GM12873 (cell line): Measurements from ENCODE around the gene BAIAP2.

Source experiments
- TF ChIP-seq, protein P1 (sequence below): IDR thresholded peaks from 2 replicates; pipeline ENCODE4 v1.5.1; 2012; ENCODE audit warnings: low read depth, mild to moderate bottlenecking, moderate library complexity, low read length, control low read depth; ENCODE audit not compliant: insufficient read depth; ENCODE audit errors: missing control alignments

The BAIAP2 gene

DNA sequence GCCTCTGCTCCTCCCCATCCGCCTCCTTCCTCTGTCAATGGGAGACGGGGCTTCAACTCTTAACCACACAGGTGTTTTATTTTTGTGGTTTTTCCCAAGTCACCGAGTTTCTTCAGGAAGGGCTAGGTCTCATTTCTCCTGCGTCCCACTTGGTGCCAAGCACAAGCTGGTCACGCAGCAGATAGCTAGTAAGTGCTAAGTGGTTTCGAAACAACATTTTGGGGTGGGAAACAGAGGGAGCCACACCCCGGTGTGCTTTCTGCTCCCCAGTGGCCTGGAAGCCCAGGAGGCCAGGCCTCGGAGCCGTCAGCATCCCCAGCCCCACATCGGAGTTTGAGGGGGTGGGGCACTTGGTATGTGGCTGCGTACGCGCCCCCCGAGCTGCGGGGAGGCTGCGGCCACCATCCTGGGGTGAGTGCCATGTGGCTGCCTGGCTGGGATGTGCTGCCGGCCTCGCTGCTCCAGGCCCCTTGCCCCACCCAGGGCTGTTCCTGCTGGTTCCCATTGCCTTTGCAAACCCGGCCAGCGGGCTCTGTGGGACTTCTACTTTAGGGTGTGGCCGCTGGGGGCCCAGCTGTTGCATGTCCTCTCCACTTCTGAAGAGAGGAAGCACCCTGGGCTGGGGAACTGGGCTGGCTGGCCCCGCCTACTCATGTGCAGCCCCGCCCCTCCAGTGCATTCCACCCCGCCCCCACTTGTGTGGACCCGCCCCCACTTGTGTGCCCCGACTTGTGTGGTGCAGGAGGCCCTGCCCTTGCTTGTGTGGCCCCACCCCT lies 55.6 kb downstream of the BAIAP2 start:
- TF ChIP-seq, protein P1, sequence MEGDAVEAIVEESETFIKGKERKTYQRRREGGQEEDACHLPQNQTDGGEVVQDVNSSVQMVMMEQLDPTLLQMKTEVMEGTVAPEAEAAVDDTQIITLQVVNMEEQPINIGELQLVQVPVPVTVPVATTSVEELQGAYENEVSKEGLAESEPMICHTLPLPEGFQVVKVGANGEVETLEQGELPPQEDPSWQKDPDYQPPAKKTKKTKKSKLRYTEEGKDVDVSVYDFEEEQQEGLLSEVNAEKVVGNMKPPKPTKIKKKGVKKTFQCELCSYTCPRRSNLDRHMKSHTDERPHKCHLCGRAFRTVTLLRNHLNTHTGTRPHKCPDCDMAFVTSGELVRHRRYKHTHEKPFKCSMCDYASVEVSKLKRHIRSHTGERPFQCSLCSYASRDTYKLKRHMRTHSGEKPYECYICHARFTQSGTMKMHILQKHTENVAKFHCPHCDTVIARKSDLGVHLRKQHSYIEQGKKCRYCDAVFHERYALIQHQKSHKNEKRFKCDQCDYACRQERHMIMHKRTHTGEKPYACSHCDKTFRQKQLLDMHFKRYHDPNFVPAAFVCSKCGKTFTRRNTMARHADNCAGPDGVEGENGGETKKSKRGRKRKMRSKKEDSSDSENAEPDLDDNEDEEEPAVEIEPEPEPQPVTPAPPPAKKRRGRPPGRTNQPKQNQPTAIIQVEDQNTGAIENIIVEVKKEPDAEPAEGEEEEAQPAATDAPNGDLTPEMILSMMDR, result no peak

DNA sequence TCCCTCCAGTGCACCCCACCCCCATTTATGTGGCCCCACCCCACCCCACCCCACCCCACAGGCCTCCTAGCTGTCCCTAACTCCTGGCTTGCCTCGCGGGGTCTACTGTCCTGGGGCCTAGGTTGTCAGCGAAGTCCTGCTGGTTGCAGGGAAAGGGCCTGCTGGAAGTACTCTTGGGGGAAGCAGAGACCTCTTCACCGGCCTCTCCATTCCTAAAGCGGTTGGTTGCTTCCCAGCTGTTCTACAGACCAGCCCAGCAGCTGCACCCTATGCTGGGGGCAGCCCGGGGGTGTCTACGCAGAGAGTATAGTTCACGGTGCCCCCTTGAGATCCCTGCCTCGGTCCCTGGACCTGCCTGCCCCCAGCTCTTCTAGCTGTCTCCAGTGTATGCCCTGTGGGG lies 56.2 kb downstream of the BAIAP2 start:
- TF ChIP-seq, protein P1, result no peak

DNA sequence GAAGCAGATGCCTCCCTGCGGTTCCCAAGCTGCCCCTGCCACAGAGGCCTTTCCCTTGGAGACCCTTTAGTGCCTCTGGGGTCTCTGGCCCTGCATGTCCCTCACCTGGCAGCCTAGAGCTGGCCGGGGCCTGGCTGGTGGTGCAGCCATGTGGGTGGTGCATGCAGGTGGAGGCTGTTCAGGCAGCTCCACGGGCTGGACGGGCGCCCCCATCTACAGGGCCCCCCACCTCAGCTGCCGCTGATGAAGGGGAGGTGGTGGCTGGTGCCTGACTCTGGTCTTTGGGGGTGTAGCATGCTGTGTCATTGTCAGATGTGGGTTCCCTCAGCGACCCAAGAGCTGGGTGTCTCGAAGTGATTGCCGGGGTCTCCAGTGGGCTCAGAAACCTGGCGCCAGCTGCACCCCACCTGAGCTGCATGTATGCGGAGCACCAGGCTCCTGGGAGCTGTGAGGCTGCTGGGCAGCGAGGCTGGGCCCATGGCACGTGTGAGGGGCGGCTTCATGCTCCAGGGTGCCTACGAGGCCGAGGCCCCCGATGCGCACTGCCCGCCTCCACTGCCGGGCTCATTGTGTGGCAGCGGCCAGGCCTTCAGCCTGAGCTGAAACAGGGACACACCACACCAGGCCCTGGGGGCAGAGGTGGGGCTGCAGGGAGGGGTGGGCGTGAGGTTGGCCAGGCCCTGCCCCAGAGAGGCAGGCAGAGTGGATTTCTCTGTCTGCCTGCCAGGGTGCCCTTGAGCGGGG lies 57.0 kb downstream of the BAIAP2 start:
- TF ChIP-seq, protein P1, result no peak

DNA sequence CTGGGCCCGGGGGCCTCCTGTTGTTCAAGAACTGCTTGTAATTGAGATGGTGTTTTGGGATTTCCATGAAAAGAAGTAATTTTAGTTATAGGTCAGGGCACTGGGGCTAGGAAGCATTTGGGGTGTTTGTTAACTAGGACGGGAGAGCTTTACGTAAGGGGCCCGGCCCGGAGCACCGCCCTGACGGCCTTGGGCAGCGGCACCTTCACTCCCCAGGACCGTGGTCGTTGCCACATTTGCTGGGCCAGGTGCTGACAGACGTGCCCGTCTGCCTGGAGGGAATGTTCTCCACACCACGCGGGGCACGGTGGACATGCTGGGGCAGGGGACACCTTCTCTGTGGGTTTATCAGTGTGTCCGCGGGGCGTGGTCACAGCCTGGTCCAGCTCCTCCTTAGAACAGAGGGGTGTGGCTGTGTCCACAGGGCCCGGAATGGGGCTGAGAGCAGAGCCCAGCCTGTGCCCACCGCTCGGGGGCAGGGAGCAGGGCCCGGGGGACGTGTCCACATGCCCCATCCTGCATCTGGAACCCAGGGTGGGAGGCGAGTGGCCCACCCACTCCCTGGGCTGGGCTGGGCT lies 57.7 kb downstream of the BAIAP2 start:
- TF ChIP-seq, protein P1, result no peak

DNA sequence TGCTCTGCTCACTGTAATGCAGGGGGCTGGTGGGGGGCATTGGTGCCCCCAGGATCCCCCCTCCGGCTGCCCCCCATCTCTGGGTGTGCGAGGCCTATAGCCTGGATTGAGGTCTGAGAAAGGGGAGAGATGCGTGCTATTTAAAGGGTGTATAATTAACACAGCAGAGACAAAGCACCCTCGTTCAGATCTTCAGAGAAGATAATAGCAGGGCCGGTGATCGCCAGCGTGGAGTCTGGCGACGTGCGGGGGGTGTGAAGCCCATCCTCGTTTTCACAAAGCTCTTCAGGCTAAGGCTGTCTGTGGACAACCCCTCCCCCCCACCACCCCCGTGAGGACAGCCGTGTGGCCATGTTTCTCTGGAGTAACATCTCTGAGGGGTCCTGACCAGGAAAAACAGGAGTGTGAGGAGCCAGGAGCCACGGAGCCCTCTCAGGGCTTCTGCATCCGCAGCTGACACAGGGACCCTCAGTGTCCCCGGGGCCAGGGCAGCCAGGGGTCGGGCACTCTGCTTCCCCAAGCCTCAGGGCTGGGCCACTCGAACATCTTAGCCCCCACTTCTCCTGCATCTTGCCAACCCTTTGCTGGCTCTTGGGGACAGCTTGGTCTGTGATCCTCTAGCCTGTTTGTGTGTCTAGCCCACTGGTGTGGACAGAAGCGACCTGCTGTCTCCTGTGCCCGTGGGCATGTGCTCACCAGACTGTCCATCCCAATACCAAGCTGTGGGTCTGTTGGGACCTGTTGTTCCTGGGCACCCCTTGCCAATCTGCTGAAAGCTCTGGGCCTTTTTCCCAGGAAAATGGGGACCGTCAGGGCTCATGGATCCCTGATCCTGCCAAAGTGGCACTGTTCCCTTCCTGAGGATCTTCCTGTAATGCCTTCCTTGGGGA lies 58.9 kb downstream of the BAIAP2 start:
- TF ChIP-seq, protein P1, result no peak

DNA sequence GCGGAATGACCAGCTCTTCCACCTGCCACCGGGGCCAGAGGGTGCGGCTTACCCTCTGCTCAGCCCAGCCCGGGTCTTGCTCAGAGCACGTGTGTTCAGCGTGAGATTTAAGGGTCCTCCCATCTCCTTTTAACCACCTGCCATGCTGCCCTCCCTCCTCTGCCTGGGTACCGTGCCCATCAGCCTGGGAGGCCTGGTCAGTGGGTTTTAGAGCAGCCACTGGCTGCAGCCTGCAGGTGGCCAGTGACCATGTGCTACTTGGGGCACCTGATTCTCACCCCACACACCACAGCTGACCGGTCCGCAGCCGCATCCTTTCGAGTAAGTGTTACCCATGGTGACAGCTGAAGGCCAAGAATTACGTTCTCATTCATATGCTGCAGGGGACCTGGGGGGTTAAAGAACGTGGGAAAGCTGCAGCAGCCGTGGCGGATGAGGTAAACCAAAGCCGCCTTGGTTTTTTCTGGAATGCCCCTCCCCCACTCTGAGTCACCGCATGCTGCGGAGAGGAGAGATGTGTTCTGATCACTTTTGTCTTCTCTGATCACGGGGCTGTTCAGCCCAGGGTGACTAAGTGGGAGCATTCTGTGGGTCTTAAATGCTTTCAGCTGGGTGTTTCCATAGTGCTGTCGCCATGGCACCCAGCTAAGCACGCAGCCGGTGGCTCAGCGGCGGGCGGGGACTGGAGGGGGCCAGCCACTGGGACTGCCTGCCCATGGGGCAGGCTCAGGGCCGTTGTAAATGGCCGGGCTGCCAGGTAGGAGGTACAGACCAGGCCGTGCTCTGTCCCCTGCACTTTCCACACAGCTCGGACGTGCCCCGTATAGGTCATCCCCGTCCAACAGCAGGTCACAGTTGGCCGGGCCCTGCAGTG lies 59.8 kb downstream of the BAIAP2 start:
- TF ChIP-seq, protein P1, result no peak
